Adrenal gland (tissue), 12 donors: ENCODE data around the gene TNFRSF12A. TPM values are rescaled to one million over a fixed set of nuclear protein-coding genes. Genes with fewer than 3 reads are reported as not detected.

Experiments
- DNase-seq, 7 donors: peaks; one replicate each; pipeline ENCODE4 v3.0.0-alpha.2; 2019 to 2020
- H3K27ac ChIP-seq, 5 donors: fragments of 200-600 bp; sonication (generic) in 4 of 5; 1 replicate in 3 of 5; 2 replicates in 2 of 5; pipeline versions ENCODE4 v1.5.1 to v1.8.0; 2016 to 2020; ENCODE audit warnings: mild to moderate bottlenecking in 1 of 5
- H3K27me3 ChIP-seq: fragments of 200-600 bp; 2 replicates; pipeline ENCODE4 v1.8.0; 2021
- H3K36me3 ChIP-seq, 2 donors: fragments of 200-600 bp; replicated peaks in 1 of 2; 1 replicate in 1 of 2; 2 replicates in 1 of 2; pipeline versions ENCODE4 v1.5.1 to v1.8.0; 2018 to 2022
- H3K4me1 ChIP-seq, 2 donors: fragments of 200-600 bp; replicated peaks in 1 of 2; 1 replicate in 1 of 2; 2 replicates in 1 of 2; pipeline versions ENCODE4 v1.5.1 to v1.8.0; 2018 to 2021
- H3K4me3 ChIP-seq, 4 donors: fragments of 200-600 bp; sonication (generic) in 3 of 4; one replicate each; pipeline ENCODE4 v1.5.1; 2016 to 2018
- H3K9me3 ChIP-seq, 3 donors: fragments of 200-600 bp; sonication (generic) in 1 of 3; replicated peaks in 1 of 3; 1 replicate in 2 of 3; 2 replicates in 1 of 3; pipeline versions ENCODE4 v1.5.1 to v1.8.0; 2016 to 2021
- POLR2A ChIP-seq, 2 donors: fragments of 450-650 bp; IDR thresholded peaks; one replicate each; pipeline ENCODE4 v1.6.1; 2017; ENCODE audit warnings: antibody characterized with exemption in 2 of 2, mild to moderate bottlenecking in 2 of 2, moderate library complexity in 1 of 2
- WGBS, 4 donors: extraction: QIAGEN DNeasy Blood & Tissue Kit in 2 of 4; methylation state at CpG; one replicate each; pipeline versions ENCODE4 v1.1.5 to v1.1.7; 2013 to 2017; 5-methylcytosine and 5-hydroxymethylcytosine counted together
- intact Hi-C, 2 donors: fragments of 100-400 bp; cut with DNase I; formaldehyde crosslinking; loops; one replicate each; pipeline versions ENCODE4 v1.14.1 to v1.15.0; 2022 to 2023
- polyA plus RNA-seq, 3 donors: library from polyadenylated mRNA; stranded (reverse); fragments of 200-250 nt in 2 of 3; fragments of 350-450 nt in 1 of 3; fragmentation: Illumina TruSeq in 1 of 3; extraction: RNeasy Lipid Tissue Mini Kit (QIAGEN cat#74804) in 1 of 3; gene quantifications; one replicate each; pipeline ENCODE4 v1.2.3, GENCODE V29; 2013 to 2014
- total RNA-seq, 9 donors: library from RNA; depleted of rRNA in 4 of 9; stranded (reverse); fragments of >200 nt in 4 of 9; fragments of 120-200 nt in 1 of 9; fragmentation: NEBNext Ultra II Directional in 1 of 9; extraction: Animal tissue kit (Norgen Biotek cat#: 25700) in 1 of 9; gene quantifications; one replicate each; pipeline versions ENCODE4 v1.1.0 to v1.2.4, GENCODE V29; 2013 to 2023
- TF ChIP-seq, protein P1 (sequence below), 6 experiments: fragments of 450-650 bp in 4 of 6; fragments of 200-600 bp in 2 of 6; sonication (generic) in 1 of 6; IDR thresholded peaks; 1 replicate in 5 of 6; 2 replicates in 1 of 6; pipeline versions ENCODE4 v1.5.1 to v1.8.0; 2016 to 2021; ENCODE audit warnings: antibody characterized with exemption in 6 of 6, mild to moderate bottlenecking in 2 of 6, moderate library complexity in 1 of 6
- donor health status: healthy with polysubstance abuse.
- donor health status: Bipolar disorder and iron deficiency.
- donor health status: DM: yes; HTN: yes; CAD: no.
- donor health status: DM: no; HTN: no; CAD: no.
- donor health status: DM: no; HTN: no; CAD: no.
- donor health status: DM: yes; HTN: yes; CAD: no.

The TNFRSF12A gene
- total and polyA plus RNA-seq, 12 donors, result 8.8 to 175 (median 42.6) TPM

DNA sequence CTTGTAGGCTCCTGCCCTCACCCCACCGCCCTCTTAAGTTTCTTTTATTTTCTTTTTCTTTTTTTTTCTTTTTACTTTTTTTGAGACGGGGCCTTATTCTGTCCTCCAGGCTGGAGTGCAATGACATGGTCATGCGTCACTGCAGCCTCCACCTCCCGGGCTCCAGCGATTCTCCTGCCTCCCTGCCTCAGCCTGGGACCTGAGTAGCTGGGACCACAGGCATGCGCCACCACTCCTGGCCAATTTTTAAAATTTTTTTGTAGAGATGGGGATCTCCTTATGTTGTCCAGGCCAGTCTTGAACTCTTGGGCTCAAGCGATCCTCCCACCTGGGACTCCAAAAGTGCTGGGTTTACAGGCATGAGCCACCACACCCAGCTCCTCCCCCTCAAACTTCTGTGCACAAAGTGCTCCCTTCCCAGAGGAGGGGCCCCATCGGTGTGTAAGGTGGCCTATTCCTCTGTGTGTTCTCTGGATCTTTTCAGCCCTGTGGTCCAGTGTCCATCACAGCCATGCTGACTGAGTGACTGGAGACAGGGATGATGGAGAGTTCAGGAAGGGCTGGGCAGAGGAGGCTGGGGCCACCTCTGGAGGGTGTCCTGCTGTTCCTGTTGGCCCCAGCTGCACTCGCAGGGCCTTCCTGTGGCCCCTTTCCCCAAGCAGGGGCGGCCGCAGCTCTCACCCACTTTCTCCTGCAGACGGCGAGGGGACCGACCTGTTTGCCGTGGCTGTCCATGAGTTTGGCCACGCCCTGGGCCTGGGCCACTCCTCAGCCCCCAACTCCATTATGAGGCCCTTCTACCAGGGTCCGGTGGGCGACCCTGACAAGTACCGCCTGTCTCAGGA is 36.4 kb downstream of the TNFRSF12A start:
- Histone ChIP-seq H3K36me3 (no peaks in the 10 kb centered on the region), H3K27me3 (no peaks in the 10 kb centered on the region), H3K4me1 (peaks cover 9 to 17% of the 10 kb centered on the region in 2 donors), H3K4me3 (no peak overlapping the region), H3K27ac (no peak overlapping the region), H3K9me3 (no peaks in the 10 kb centered on the region)
- intact Hi-C loops, result loop anchor here (5.0 to 10.0 kb wide), 3 partner anchors 68 to 118 kb away; no protein-coding TSS in a partner anchor
- 81 to 88% (median 86%) methylated on average over 10 to 19 of the region's 19 CpGs for WGBS, 4 donors
- TF ChIP-seq POLR2A (IDR thresholded peaks at IDR 0.05), result no peak
- TF ChIP-seq, protein P1, sequence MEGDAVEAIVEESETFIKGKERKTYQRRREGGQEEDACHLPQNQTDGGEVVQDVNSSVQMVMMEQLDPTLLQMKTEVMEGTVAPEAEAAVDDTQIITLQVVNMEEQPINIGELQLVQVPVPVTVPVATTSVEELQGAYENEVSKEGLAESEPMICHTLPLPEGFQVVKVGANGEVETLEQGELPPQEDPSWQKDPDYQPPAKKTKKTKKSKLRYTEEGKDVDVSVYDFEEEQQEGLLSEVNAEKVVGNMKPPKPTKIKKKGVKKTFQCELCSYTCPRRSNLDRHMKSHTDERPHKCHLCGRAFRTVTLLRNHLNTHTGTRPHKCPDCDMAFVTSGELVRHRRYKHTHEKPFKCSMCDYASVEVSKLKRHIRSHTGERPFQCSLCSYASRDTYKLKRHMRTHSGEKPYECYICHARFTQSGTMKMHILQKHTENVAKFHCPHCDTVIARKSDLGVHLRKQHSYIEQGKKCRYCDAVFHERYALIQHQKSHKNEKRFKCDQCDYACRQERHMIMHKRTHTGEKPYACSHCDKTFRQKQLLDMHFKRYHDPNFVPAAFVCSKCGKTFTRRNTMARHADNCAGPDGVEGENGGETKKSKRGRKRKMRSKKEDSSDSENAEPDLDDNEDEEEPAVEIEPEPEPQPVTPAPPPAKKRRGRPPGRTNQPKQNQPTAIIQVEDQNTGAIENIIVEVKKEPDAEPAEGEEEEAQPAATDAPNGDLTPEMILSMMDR (IDR thresholded peaks at IDR 0.05), result no peak
- DNase-seq, result no peak

DNA sequence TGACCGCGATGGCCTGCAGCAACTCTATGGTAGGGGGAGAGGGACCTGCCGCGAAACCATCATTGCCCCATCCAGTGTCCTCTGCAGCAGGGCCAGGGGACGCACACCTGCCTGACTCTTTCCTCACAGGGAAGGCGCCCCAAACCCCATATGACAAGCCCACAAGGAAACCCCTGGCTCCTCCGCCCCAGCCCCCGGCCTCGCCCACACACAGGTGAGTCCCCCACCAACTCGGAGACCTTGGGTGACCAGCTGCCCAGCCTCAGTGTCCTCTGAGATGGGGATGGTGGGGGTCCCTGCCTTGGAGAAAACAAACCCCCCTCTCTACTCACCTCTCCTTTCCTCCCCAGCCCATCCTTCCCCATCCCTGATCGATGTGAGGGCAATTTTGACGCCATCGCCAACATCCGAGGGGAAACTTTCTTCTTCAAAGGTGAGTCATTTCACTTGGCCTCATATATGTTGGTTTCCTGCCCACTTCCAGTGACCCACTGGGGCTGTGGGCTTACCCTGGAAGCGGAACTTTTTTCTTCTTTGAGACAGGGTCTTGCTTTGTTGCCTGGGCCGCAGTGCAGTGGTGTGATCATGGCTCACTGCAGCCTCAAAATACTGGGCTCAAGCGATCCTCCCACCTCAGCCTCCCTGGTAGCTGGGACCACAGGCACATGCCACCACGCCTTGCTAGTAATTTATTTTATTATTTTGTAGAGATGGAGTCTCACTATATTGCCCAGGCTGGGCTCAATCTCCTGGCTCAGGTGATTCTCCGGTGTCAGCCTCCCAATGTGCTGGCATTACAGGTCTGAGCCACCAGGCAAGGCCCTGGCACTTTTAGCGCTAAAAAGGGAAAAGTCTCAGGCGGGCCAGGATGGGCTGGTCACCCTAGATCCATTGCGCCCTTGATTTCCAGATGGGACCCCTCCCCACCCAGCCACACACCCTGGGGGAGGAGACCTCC is 37.3 kb downstream of the TNFRSF12A start:
- no peaks in the 10 kb centered on the region for H3K36me3 ChIP-seq
- no peak overlapping the region for H3K4me3 ChIP-seq
- no peak for DNase-seq
- no peak for TF ChIP-seq POLR2A (IDR thresholded peaks at IDR 0.05)
- TF ChIP-seq, protein P1 (IDR thresholded peaks at IDR 0.05), result no peak
- no peaks in the 10 kb centered on the region for H3K27me3 ChIP-seq
- intact Hi-C loops, result loop anchor here (5.0 to 10.0 kb wide), 3 partner anchors 67 to 117 kb away; no protein-coding TSS in a partner anchor
- H3K4me1 ChIP-seq, result peaks cover 9 to 17% of the 10 kb centered on the region in 2 donors
- H3K9me3 ChIP-seq, result no peaks in the 10 kb centered on the region
- H3K27ac ChIP-seq, result no peak overlapping the region
- WGBS, 4 donors, result 90 to 92% (median 91%) methylated on average over 19 to 22 of the region's 22 CpGs

DNA sequence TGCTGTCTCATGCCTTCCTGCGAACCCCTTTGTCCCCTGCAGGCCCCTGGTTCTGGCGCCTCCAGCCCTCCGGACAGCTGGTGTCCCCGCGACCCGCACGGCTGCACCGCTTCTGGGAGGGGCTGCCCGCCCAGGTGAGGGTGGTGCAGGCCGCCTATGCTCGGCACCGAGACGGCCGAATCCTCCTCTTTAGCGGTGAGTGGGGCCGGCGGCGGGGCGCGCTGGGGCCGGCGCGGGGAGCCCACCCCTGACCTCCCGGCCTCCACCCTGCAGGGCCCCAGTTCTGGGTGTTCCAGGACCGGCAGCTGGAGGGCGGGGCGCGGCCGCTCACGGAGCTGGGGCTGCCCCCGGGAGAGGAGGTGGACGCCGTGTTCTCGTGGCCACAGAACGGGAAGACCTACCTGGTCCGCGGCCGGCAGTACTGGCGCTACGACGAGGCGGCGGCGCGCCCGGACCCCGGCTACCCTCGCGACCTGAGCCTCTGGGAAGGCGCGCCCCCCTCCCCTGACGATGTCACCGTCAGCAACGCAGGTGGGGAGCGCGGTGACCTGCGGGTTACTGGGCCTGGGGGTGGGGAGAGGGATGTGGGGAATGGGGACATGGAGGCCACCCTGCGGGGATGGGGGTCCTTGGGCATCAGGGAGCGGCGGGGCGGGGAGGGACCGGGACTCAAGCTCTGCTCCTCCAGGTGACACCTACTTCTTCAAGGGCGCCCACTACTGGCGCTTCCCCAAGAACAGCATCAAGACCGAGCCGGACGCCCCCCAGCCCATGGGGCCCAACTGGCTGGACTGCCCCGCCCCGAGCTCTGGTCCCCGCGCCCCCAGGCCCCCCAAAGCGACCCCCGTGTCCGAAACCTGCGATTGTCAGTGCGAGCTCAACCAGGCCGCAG is 38.2 kb downstream of the TNFRSF12A start:
- DNase-seq, result peak in 4 of 7 donors; percentile 38 to 65 (median 54)
- no peaks in the 10 kb centered on the region for H3K36me3 ChIP-seq
- H3K4me1 ChIP-seq, result peaks cover 9 to 17% of the 10 kb centered on the region in 2 donors
- no peaks in the 10 kb centered on the region for H3K27me3 ChIP-seq
- WGBS, 4 donors, result 11 to 53% (median 24%) methylated on average over 7 to 77 of the region's 77 CpGs
- intact Hi-C loops, result loop anchor here (5.0 to 10.0 kb wide), 3 partner anchors 66 to 116 kb away; no protein-coding TSS in a partner anchor
- H3K9me3 ChIP-seq, result no peaks in the 10 kb centered on the region
- peak overlapping the region in 3 of 5 donors; percentile 9 to 59 (median 50) for H3K27ac ChIP-seq
- peak overlapping the region in 3 of 4 donors; percentile 32 to 85 (median 78) for H3K4me3 ChIP-seq
- no peak for TF ChIP-seq POLR2A (IDR thresholded peaks at IDR 0.05)
- TF ChIP-seq, protein P1 (IDR thresholded peaks at IDR 0.05), result no peak
